Fibroblast of lung (primary cell): ENCODE measurements around the gene FZD8. TPM values are rescaled to one million over a fixed set of nuclear protein-coding genes. Genes with fewer than 3 reads are reported as not detected.

Experiments used
- DNase-seq, 2 donors: peaks; one replicate each; pipeline versions ENCODE4 v3.0.0 to v3.0.0-alpha.2; 2010; ENCODE audit warnings: low read depth in 2 of 2
- H2AFZ ChIP-seq: 2 replicates; pipeline ENCODE4 v1.5.1; 2012; ENCODE audit warnings: low read length, control low read depth, inconsistent platforms
- H3K27ac ChIP-seq: 2 replicates; pipeline ENCODE4 v1.5.1; 2011; ENCODE audit warnings: low read length, control low read depth; ENCODE audit not compliant: insufficient read depth
- H3K27me3 ChIP-seq: 2 replicates; pipeline ENCODE4 v1.5.1; 2011; ENCODE audit warnings: mild to moderate bottlenecking, low read length; ENCODE audit not compliant: control insufficient read depth, insufficient read depth
- H3K36me3 ChIP-seq: 2 replicates; pipeline ENCODE4 v1.5.1; 2011; ENCODE audit warnings: low read length; ENCODE audit not compliant: control insufficient read depth, insufficient read depth
- H3K4me1 ChIP-seq: 2 replicates; pipeline ENCODE4 v1.5.1; 2011; ENCODE audit warnings: low read length; ENCODE audit not compliant: control insufficient read depth, insufficient read depth; ENCODE audit errors: extremely low read depth
- H3K4me2 ChIP-seq: 2 replicates; pipeline ENCODE4 v1.5.1; 2011; ENCODE audit warnings: low read length, control low read depth; ENCODE audit not compliant: insufficient read depth; ENCODE audit errors: extremely low read depth
- H3K4me3 ChIP-seq, 4 experiments: fragments of 200-600 bp in 1 of 4; sonication (generic) in 1 of 4; replicated peaks in 1 of 4; 2 replicates each; pipeline ENCODE4 v1.5.1; 2011 to 2016; ENCODE audit warnings: low read length in 4 of 4, low read depth in 3 of 4, mild to moderate bottlenecking in 3 of 4, control low read depth in 2 of 4, inconsistent platforms in 1 of 4, mixed read lengths in 1 of 4; ENCODE audit not compliant: insufficient read depth in 1 of 4; ENCODE audit errors: control extremely low read depth in 1 of 4
- H3K79me2 ChIP-seq: 2 replicates; pipeline ENCODE4 v1.5.1; 2012; ENCODE audit warnings: mild to moderate bottlenecking, low read length, inconsistent platforms; ENCODE audit not compliant: control insufficient read depth, insufficient read depth
- H3K9ac ChIP-seq: 2 replicates; pipeline ENCODE4 v1.5.1; 2011; ENCODE audit warnings: mild to moderate bottlenecking, low read length, control low read depth; ENCODE audit not compliant: insufficient read depth
- H3K9me3 ChIP-seq: 2 replicates; pipeline ENCODE4 v1.5.1; 2012; ENCODE audit warnings: low read depth, low read length; ENCODE audit not compliant: control insufficient read depth, insufficient read depth
- H4K20me1 ChIP-seq: 2 replicates; pipeline ENCODE4 v1.5.1; 2011; ENCODE audit warnings: low read length; ENCODE audit not compliant: control insufficient read depth, insufficient read depth; ENCODE audit errors: extremely low read depth
- EZH2 ChIP-seq: IDR thresholded peaks from 2 replicates; pipeline ENCODE4 v1.5.1; 2012; ENCODE audit warnings: low read length, control low read depth, mild to moderate bottlenecking; ENCODE audit errors: missing control alignments
- polyA plus RNA-seq, 2 donors: library from polyadenylated mRNA; depleted of rRNA in 1 of 2; stranded (reverse) in 1 of 2; unstranded in 1 of 2; fragments of >200 nt; gene quantifications; 2 replicates each; pipeline ENCODE4 v1.2.1, GENCODE V29; 2011 to 2012; ENCODE audit warnings: missing spikeins in 1 of 2
- total RNA-seq: library from RNA; depleted of rRNA; stranded (reverse); fragments of >200 nt; gene quantifications from 2 replicates; pipeline ENCODE4 v1.2.1, GENCODE V29; 2014
- TF ChIP-seq, protein P1 (sequence below), 2 donors: IDR thresholded peaks in 1 of 2; conservative IDR thresholded peaks in 1 of 2; 1 replicate in 1 of 2; 2 replicates in 1 of 2; pipeline ENCODE4 v1.5.1; 2011 to 2012; ENCODE audit warnings: low read length in 2 of 2, control low read depth in 1 of 2, inconsistent platforms in 1 of 2, low read depth in 1 of 2, mild to moderate bottlenecking in 1 of 2

Gene FZD8
- total and polyA plus RNA-seq, 2 donors (not counting 1 experiment from before 2014, with no cell fraction given) = 0.12 to 0.66 TPM

DNA sequence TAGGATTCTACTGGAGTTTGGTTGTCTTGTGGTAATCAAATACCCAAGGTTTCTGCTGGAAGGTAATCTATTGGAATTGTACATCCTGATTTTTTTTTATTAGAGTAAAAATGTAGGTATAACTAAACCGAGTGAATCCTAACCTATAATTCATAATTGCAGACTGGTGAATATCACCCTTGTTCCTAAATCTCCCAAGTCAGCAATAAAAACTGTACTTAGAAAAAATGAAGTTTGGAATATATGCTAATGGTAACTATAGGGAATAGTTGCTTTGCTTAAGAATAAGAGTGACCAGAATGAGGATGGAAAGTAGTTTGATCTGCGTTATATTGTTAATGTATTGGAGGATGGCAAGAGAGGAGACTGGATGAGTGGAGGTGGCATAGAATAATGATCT lies 10.7 kb upstream of the FZD8 start:
- Histone ChIP-seq H3K9me3 (no peaks in the 10 kb centered on the region), H3K36me3 (no peaks in the 10 kb centered on the region), H3K4me2 (no peak overlapping the region), H3K4me1 (no peaks in the 10 kb centered on the region), H4K20me1 (no peaks in the 10 kb centered on the region), H2AFZ (no peak overlapping the region), H3K27ac (no peak overlapping the region), H3K79me2 (no peaks in the 10 kb centered on the region), H3K4me3 (no peak overlapping the region), H3K9ac (no peak overlapping the region), H3K27me3 (no peaks in the 10 kb centered on the region)
- TF ChIP-seq EZH2 = no peak
- TF ChIP-seq, protein P1, sequence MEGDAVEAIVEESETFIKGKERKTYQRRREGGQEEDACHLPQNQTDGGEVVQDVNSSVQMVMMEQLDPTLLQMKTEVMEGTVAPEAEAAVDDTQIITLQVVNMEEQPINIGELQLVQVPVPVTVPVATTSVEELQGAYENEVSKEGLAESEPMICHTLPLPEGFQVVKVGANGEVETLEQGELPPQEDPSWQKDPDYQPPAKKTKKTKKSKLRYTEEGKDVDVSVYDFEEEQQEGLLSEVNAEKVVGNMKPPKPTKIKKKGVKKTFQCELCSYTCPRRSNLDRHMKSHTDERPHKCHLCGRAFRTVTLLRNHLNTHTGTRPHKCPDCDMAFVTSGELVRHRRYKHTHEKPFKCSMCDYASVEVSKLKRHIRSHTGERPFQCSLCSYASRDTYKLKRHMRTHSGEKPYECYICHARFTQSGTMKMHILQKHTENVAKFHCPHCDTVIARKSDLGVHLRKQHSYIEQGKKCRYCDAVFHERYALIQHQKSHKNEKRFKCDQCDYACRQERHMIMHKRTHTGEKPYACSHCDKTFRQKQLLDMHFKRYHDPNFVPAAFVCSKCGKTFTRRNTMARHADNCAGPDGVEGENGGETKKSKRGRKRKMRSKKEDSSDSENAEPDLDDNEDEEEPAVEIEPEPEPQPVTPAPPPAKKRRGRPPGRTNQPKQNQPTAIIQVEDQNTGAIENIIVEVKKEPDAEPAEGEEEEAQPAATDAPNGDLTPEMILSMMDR (conservative IDR thresholded peaks at IDR 0.05 in 1 of 2, IDR thresholded peaks at IDR 0.05 in 1 of 2; ENCODE audit: low read depth in 1 of 2, low read length in 2 of 2) = no peak
- no peak for DNase-seq

DNA sequence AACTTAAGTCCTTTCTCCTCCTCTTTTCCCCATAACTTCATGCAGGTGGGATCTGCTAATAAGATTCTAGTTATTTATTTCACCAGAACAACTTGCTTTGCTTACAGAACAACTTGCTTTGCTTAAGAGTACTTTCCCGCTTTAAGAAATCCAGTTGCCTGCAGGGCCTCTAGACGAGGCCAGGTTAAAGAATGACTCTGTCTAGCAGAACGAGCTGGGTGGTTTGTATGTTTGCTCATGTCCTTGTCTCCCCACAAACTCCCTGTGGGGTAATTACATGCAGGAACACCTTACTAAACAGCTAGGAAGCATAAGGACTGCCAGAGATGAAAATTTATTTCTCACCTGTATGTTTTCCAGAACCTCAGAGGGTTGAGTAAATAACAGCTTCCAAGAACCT lies 8.8 kb upstream of the FZD8 start:
- Histone ChIP-seq H3K79me2 (no peaks in the 10 kb centered on the region), H3K27ac (no peak overlapping the region), H3K9ac (no peak overlapping the region), H3K36me3 (no peaks in the 10 kb centered on the region), H4K20me1 (no peaks in the 10 kb centered on the region), H3K27me3 (no peaks in the 10 kb centered on the region), H2AFZ (no peak overlapping the region), H3K4me2 (no peak overlapping the region), H3K4me3 (no peak overlapping the region), H3K4me1 (no peaks in the 10 kb centered on the region), H3K9me3 (no peaks in the 10 kb centered on the region)
- DNase-seq = no peak
- no peak for TF ChIP-seq EZH2
- TF ChIP-seq, protein P1 (conservative IDR thresholded peaks at IDR 0.05 in 1 of 2, IDR thresholded peaks at IDR 0.05 in 1 of 2; ENCODE audit: low read depth in 1 of 2, low read length in 2 of 2) = no peak

DNA sequence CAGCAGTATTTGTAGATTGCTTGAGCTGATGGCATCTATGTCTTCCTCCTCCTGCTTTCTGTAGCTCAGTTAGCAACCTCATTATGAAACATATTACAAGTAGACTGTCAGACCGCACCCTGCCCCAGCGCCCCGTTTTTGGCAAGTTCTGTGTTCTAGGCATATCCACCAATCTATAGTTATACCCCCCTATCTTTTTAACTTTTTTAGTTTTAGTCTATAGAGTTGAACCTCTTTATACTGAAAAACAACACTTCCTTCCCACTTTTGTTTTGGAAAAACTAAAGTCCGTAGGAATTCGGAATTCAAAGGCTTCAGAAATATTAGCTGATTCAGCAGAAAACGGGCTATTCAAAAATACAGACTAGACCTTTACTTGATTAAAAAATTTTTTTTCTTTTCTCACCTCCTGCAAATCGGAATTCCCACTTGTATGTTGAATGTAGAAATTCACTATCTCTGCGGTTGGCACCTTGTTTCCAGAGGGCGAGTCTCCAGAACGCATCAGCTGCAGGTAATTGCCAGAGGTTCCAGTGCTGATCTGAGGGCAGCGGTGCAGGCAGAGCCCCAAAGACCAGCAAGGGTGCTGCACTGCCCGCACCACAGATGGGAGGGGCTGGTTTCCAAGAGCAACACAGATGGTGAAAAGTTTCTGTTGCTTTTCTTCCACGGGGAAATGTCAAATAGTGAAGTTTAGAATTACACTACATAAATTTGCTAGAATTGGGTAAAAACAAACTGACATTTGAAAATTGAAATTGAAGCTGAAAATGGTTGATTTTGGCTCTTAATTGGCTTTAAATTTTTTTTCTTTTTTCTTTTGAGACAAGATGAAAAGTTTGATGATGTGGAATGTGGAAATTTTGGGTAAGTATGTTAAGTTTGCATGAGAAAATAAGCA lies 2.2 kb upstream of the FZD8 start:
- Histone ChIP-seq H3K4me1 (peaks cover 12% of the 10 kb centered on the region), H2AFZ (no peak overlapping the region), H4K20me1 (no peaks in the 10 kb centered on the region), H3K36me3 (no peaks in the 10 kb centered on the region), H3K9me3 (no peaks in the 10 kb centered on the region), H3K4me2 (peak overlapping the region; percentile 97), H3K27ac (no peak overlapping the region), H3K27me3 (no peaks in the 10 kb centered on the region), H3K9ac (no peak overlapping the region), H3K79me2 (no peaks in the 10 kb centered on the region), H3K4me3 (peak overlapping the region in 2 of 4 experiments; percentile 68)
- no peak for TF ChIP-seq EZH2
- TF ChIP-seq, protein P1 (conservative IDR thresholded peaks at IDR 0.05 in 1 of 2, IDR thresholded peaks at IDR 0.05 in 1 of 2; ENCODE audit: low read depth in 1 of 2, low read length in 2 of 2) = no peak
- DNase-seq = no peak
